ENCODE measurements around the gene PARD6G.

The PARD6G gene

DNA sequence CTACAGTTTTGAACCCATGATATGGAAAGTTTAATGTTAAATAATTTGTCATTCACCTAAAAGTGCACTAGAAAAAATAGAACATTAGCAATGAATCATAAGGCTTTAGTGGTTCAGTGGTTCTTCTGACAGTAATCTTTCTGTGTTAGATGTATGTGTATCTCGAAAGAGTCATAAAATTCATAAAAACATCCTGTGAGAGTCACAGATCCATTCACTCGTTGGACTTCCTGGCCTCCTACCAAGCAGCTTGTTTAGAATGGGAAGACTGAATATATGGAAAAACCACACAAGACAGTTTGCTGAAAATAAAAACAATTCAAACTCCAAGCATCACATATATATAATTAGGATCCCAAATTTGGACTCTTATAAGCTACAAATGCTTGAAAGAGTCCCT is 103.4 kb downstream of the PARD6G start:
- Histone ChIP-seq H3K79me2 (ENCODE audit: control insufficient read depth, low read length) (no peaks in the 10 kb centered on the region), H3K4me3 (ENCODE audit: low read length) (no peak overlapping the region), H3K36me3 (ENCODE audit: control insufficient read depth, low read length) (peaks cover 11% of the 10 kb centered on the region)

GRCh38 chr18:80140455-80140985 is 106.8 kb downstream of the PARD6G start:
- no peak overlapping the region for H3K4me3 ChIP-seq (ENCODE audit: low read length)
- H4K20me1 ChIP-seq (ENCODE audit: control insufficient read depth, insufficient read depth, low read depth, low read length) = no peaks in the 10 kb centered on the region
- no peaks in the 10 kb centered on the region for H3K4me1 ChIP-seq (ENCODE audit: control insufficient read depth, low read length)
- no peaks in the 10 kb centered on the region for H3K27me3 ChIP-seq (ENCODE audit: control insufficient read depth, low read length)
- no peak for TF ChIP-seq EZH2phosphoT487 (IDR thresholded peaks at IDR 0.05; ENCODE audit: borderline replicate concordance, low read length)
- no peak for TF ChIP-seq CTCF (IDR thresholded peaks at IDR 0.05; ENCODE audit: low read depth, low read length, poor library complexity, severe bottlenecking)
- no peaks in the 10 kb centered on the region for H3K79me2 ChIP-seq (ENCODE audit: control insufficient read depth, low read length)
- no peak overlapping the region for H3K27ac ChIP-seq (ENCODE audit: low read depth, low read length)
- H3K36me3 ChIP-seq (ENCODE audit: control insufficient read depth, low read length) = peaks cover 43% of the 10 kb centered on the region
- H3F3A ChIP-seq (ENCODE audit: control insufficient read depth, insufficient read depth) = no peaks in the 10 kb centered on the region
- H3K4me2 ChIP-seq (ENCODE audit: low read length) = no peak overlapping the region
- H3K9me3 ChIP-seq (ENCODE audit: control insufficient read depth, insufficient read depth, low read length) = no peaks in the 10 kb centered on the region
- no peaks in the 10 kb centered on the region for H3K9me2 ChIP-seq (replicated peaks; ENCODE audit: control insufficient read depth, low read length)

More for the DNA sequence above, 103.4 kb downstream of the PARD6G start:
- Histone ChIP-seq H3K27me3 (ENCODE audit: control insufficient read depth, low read length) (no peaks in the 10 kb centered on the region), H3F3A (ENCODE audit: control insufficient read depth, insufficient read depth) (no peaks in the 10 kb centered on the region), H3K27ac (ENCODE audit: low read depth, low read length) (no peak overlapping the region), H3K9me3 (ENCODE audit: control insufficient read depth, insufficient read depth, low read length) (no peaks in the 10 kb centered on the region), H4K20me1 (ENCODE audit: control insufficient read depth, insufficient read depth, low read depth, low read length) (no peaks in the 10 kb centered on the region), H3K9me2 (replicated peaks; ENCODE audit: control insufficient read depth, low read length) (no peaks in the 10 kb centered on the region), H3K4me2 (ENCODE audit: low read length) (no peak overlapping the region), H3K4me1 (ENCODE audit: control insufficient read depth, low read length) (peaks cover 13% of the 10 kb centered on the region)
- TF ChIP-seq CTCF (IDR thresholded peaks at IDR 0.05; ENCODE audit: low read depth, low read length, poor library complexity, severe bottlenecking) (no peak), EZH2phosphoT487 (IDR thresholded peaks at IDR 0.05; ENCODE audit: borderline replicate concordance, low read length) (no peak)

- Histone ChIP-seq H3K27ac (ENCODE audit: low read depth, low read length) (no peak overlapping the region), H3F3A (ENCODE audit: control insufficient read depth, insufficient read depth) (no peaks in the 10 kb centered on the region), H4K20me1 (ENCODE audit: control insufficient read depth, insufficient read depth, low read depth, low read length) (no peaks in the 10 kb centered on the region), H3K36me3 (ENCODE audit: control insufficient read depth, low read length) (peaks cover 67% of the 10 kb centered on the region), H3K4me2 (ENCODE audit: low read length) (no peak overlapping the region), H3K79me2 (ENCODE audit: control insufficient read depth, low read length) (no peaks in the 10 kb centered on the region; the same call in 1 of the 2 replicates), H3K4me1 (ENCODE audit: control insufficient read depth, low read length) (no peaks in the 10 kb centered on the region), H3K4me3 (ENCODE audit: low read length) (no peak overlapping the region), H3K27me3 (ENCODE audit: control insufficient read depth, low read length) (no peaks in the 10 kb centered on the region), H3K9me2 (replicated peaks; ENCODE audit: control insufficient read depth, low read length) (no peaks in the 10 kb centered on the region), H3K9me3 (ENCODE audit: control insufficient read depth, insufficient read depth, low read length) (no peaks in the 10 kb centered on the region)
- TF ChIP-seq CTCF (IDR thresholded peaks at IDR 0.05; ENCODE audit: low read depth, low read length, poor library complexity, severe bottlenecking) (no peak), EZH2phosphoT487 (IDR thresholded peaks at IDR 0.05; ENCODE audit: borderline replicate concordance, low read length) (no peak)
Observed at GRCh38 chr18:80137976-80138375, 109.3 kb downstream of the PARD6G start.
